Neural progenitor cell (in vitro differentiated cells): ENCODE results near the gene DSTN.

Experiments
- EZH2 ChIP-seq: fragments of 200-600 bp; sonication (generic); IDR thresholded peaks from 2 replicates; pipeline ENCODE4 v1.6.1; 2017; ENCODE audit warnings: antibody characterized with exemption, mild to moderate bottlenecking, moderate library complexity
- EZH2phosphoT487 ChIP-seq: fragments of 200-600 bp; sonication (generic); IDR thresholded peaks from 2 replicates; pipeline ENCODE4 v1.6.1; 2017; ENCODE audit warnings: antibody characterized with exemption
- TF ChIP-seq, protein P1 (sequence below): fragments of 200-600 bp; sonication (generic); IDR thresholded peaks from 2 replicates; pipeline ENCODE4 v1.5.1; 2017; ENCODE audit warnings: antibody characterized with exemption, mild to moderate bottlenecking

DNA sequence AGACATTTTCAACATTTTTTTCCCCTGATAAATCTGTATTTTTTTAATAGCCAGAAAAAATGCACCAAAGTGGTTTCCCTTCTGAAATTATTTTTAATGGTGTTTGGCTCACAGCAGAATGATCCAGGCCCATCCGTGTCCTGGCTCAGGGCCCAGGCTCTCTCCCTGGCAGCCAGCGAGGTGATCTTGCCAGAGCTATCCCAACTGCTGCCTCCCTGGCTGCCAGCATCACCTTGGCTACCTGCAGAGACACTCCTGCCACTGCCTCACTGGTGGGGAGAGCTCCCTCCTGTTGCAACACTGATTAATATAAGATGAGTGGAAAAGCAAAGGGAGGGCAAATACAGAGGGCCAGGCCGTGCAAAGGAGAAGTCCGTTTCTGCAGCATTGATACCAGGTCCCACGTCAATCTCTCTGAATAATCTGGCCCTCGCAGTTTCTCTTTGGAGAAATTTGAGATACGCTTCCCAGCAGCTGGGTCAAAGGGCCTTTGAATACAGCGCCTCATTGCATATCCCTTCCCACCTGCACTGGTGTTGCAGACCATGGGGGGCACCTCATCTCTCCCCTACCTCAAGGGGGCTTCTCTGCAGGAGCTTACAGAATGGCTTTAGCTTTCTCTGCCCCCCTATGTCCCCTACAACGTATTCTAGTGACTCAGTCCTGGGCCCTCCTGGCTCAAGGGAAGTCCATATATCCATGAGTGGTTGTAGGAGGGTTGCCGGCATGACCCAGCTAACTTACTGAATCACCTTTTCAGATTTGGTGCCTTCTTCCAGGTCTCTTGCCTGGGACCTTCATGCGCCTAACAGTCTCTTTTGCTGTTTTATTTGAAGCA lies 12.8 kb upstream of the DSTN start:
- TF ChIP-seq, protein P1, sequence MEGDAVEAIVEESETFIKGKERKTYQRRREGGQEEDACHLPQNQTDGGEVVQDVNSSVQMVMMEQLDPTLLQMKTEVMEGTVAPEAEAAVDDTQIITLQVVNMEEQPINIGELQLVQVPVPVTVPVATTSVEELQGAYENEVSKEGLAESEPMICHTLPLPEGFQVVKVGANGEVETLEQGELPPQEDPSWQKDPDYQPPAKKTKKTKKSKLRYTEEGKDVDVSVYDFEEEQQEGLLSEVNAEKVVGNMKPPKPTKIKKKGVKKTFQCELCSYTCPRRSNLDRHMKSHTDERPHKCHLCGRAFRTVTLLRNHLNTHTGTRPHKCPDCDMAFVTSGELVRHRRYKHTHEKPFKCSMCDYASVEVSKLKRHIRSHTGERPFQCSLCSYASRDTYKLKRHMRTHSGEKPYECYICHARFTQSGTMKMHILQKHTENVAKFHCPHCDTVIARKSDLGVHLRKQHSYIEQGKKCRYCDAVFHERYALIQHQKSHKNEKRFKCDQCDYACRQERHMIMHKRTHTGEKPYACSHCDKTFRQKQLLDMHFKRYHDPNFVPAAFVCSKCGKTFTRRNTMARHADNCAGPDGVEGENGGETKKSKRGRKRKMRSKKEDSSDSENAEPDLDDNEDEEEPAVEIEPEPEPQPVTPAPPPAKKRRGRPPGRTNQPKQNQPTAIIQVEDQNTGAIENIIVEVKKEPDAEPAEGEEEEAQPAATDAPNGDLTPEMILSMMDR, result no peak
- TF ChIP-seq EZH2 (no peak), EZH2phosphoT487 (no peak)
